CD1c-positive myeloid dendritic cell (primary cell): ENCODE results near the gene CNNM3.
A peak's percentile ranks its signal among the peaks of the same experiment; 100 is the strongest.

Experiments used
- DNase-seq: peaks from one replicate; pipeline ENCODE4 v3.0.0-alpha.2; 2016; ENCODE audit errors: extremely low spot score

The CNNM3 gene

DNA sequence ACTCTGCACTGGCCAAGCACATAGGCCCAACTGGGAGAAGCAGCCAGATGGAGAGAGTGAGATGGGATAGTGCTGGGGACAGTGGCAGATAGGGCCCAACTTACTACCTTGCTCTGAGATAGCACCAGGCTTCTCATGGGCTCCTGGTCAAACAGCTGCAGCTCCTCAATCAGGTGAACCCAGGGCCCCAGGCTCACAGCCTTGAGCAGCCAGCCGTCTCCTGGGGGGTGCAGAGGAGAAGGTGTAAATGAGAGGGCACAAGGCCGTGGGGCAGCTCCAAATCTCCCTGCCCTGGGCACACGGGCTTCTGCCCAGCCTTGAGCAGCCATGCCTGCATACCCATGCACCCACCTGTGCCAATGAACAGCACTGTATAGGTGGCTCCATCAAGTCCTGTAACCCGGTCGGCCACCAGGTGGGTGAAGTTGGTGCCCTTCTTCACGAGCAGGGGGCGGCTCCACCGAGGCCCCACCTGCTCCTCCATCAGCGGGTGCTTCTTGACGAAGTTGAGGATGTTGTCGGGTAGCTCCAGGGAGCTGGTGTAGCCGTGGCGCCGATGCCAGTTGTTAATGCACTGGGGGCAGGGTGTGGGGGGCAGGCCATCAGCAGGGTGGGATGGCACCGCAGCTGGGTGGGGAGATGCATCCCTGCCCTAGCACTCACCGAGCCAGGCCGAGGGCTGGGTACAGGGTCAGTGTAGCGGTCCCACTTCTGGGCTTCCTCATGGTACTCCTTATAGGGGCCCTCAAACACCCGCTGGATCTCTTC lies 47.7 kb downstream of the CNNM3 start:
- no peak for DNase-seq

DNA sequence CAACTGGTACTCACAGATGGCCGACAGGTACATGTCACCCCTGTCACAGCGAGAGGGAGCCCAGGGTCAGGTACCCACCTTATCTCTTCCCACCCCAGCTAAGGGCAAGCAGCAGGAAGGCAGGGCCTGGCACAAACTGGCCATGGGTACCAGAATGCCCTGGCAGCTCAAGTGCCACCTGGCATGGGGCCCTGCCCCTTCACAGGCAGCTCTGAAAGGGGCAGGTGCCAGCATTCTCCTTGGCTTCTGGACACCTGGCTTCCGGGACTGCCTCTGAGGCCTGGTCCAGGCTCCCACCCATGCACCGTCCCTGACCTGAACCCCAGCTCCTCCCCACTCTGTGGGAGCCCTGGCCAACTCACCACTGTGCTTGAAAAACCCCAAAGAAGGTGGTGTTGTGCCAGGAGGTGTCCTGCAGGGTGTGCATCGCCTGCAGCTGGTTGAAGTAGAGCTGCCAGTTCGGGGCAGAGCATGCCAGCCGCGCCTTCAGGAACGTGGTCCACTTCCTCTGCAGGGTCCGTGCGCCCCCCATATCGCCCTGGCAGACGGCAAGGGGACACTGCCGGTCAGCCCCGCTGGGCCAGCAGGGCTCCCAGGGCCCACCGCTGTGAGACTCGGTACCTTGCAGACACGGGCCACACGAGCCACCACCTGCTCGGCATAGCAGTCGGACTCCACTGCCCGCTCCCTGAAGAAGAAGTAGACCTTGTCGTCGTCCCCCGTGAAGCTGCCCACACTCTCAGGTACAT lies 48.4 kb downstream of the CNNM3 start:
- DNase-seq, result no peak

DNA sequence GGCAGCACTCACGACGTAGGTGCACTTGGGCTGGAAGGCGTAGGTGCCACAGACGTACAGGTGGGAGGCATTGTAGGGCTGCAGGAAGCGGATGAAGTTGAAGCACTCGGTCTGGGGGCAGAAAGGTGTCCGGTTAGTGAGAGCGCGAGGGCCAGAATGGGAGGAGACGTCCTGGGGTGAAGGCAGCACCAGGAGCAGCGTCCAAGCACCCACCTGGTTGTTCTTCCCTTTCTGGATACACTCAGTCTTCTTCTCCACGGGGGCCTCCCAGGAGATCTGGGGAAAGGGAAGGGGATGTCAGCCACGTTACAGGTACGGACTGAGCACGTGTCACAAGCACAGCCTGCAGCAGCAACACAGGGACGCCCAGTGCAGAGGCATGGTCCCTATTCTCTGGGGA lies 49.6 kb downstream of the CNNM3 start:
- DNase-seq, result no peak

DNA sequence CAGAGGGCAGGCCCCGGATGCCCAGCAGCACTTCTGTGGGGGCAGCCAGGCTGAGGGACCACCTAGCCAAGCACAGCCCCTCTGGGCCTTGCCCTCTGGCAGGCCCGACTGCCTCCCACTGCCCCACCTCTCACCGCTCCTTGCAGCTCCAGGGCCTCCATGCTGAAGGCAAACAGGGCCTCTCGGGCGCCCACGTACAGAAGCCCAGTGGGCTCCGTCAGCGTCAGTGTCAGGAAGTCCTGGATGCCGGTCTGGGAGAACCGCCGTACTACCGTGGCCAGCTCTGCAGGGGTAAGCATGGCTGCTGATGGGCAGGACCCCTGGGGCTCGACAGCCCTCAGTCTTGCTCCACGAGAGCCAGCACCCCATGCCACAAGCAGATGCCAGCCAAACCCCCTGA lies 50.1 kb downstream of the CNNM3 start:
- no peak for DNase-seq

DNA sequence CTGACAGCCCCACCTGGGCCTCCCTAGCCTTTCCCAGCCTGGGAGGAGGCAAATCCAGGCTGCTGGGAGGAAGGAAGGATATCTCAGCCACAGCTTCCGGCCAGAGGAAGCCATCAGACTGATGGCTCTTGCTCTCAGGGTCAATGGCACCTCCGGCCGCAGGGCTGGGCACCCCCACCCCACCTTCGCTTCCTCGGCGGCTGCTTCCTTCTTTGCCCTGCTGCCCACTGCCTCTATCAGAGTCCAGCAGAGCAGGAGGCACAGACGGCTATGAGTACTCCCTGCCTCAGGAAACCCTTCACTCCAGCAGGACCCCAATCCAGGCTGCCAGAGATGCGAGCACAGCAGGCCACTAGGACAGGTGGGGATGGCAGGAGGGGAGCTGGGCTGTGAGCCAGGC lies 50.5 kb downstream of the CNNM3 start:
- DNase-seq, result no peak

DNA sequence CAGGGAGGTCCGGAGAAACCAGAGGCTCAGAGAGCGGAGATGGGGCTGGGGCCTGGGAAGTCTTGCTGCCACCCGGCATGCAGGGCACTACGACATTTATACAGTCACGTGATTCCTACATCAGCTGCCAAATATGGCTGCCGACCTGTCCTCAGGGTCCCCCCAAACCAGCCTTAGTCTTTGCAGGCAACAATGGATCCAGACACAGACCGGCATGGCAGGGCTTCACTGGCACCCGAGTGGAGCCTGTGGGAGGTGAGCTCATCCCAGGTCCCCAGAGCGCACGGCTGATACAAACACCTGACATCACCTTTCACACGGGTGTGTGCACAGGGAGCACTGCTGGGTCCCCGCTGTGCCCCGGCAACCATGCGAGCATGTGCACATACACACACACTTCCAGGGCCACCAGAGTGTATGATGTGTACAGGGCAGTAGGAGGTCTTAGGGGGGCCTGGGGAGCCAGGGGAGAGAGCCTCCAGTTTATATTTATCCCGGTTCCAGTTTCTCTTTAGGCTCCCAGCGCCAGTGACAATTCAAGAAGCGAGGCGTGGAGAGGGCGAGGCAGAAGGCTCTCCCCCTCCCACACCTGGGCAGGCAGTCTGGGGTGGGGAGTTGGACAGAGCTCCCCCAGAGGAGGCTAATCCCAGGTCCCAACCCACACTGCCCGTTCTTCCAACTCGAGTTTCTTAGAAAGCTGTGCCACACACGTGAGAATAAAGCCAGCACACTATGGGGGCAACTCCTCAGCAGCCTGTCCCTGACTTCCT lies 51.1 kb downstream of the CNNM3 start:
- no peak for DNase-seq

DNA sequence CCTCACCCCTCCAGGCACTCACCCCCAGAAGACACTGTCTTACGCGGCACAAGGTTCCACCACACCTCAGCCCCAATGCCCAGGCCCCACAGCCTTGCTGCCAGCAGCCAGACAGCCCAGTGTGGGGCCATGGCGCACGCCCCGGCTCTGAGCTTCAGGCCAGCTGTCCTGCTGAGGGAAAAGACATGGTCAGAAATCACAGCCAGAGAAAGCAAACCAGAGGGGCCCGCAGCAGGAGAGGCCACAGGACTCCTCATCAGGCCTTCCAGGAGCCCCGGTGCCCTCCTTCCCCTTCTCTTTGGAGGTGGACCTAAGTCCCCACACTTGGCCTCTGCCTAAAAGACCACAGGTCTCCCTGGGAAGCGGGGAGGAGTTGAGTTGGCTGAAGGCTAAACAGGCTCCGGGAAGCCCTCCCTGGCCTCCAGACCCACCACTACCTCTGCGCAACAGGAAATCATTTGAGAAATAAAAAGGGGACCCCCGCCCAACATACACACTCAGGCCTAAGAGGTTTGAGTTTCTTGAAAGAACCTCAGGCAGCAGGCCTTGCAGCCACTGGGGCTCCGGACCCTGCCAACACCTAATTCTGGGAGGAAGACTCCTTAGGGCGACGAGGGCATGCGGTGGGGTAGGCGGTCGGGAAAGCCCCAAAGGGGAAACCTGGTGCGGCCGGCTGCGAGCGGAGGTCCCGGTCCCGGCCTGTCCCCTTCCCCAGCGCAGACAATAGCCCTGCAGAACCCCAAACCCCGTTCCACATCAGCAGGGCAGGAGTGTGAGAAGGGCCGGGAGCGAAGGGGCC lies 51.9 kb downstream of the CNNM3 start:
- no peak for DNase-seq

DNA sequence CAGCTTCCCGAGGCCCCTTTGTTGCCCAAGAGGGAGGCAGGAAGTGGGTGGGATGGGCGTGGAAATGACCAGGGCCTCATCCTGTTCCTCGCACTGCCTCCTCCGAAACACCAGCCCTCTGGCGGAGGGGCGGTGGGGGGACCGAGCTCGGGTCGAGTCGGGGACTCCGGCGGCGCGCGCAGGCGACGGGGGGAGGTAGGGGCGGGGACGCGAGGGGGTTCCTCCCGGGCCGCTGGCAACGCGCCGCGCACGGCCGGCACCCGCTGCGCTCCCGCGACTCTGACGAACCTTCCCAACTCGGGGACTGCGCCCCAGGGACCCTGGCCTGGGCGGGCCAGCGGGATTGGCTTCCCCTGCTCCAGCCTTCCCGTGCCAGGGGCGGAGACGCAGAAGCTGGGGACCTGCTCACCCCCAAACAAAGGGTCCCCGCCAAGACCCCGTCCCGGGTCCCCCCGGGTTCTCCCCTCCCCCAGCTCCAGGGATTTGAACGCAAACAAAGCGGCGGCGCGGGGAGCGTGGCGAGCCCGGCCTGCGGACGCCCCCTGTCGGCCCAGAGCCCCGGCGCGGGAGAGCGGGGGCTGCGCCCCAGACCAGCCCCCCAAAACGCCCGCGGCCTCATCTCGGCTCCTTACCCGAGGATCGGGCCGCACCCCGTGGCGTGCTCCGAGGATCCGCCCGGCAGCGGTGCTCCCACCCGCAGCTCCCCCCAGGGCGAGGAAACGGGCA lies 52.6 kb downstream of the CNNM3 start:
- peak; percentile 59 for DNase-seq

DNA sequence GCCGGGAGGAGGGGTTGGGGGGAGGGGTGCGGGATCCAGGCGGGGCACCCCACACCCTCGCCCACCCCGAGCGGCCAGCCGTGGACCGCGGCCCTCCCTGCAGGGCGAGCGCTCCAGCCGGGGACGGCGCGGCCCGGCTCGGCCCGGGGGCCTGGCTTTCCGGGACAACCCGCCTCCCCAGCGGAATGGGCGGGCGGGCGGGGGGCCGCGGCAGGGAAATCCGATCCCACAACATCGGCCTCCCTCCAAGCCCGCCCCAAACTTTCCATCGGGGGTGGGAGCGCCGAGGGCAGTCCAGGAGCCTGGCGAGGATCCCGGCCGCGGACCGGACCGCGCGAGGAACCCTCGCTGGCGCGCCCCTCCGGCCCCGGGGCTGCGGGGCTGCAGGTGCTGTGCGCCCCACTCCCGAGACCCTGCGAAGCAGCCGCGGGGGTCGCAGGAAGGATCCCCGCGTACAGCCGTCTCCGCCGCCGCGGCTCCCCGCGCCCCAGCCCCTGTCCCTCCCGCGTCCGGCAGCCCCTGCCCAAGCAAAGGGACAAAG lies 53.3 kb downstream of the CNNM3 start:
- no peak for DNase-seq

DNA sequence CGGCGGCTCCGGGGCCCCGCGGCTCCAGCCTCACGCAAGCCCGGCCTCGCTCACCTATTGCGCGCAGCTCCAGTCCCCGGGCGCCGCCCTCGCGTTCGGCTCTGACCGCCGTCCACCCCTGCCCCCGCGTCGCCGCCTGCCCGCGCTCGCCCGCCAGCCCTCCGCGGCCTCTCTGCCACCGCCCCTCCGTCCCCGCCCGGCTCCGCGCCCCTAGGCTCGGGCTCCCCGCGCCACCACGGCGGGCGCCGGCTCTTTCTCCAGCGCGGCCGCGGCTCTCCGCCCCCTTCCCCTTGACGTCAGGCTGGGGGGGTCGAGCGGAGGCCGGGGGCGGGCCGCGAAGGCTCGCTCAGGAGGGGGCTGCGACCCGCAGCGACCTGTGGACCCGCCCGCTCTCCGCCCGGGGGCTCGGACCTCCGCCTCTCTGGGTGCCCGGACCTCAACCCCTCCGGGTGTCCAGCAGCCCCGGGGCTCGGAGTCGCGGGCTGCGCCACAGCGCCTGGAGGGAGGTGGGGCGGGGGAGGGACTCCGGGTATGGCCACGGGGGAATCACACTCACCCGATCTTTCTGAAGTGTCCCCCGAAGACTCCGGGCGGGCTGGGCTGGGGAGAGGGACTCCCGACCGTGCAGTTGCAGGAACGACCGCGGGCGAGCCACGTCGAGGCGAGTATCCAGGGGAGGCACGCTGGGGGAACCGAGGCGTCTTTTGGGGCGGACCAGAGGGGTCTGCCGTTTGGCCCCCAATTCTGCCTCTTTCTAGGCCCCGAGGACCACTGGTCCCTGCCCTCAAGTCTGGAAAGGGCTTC lies 54.0 kb downstream of the CNNM3 start, which contains the start of gene SEMA4C:
Gene SEMA4C, minus strand, starts transcription at position 259 of the 804 bp plus-strand sequence. CDS start 2,194 bp downstream, outside the sequence.
- peak; percentile 29 for DNase-seq

DNA sequence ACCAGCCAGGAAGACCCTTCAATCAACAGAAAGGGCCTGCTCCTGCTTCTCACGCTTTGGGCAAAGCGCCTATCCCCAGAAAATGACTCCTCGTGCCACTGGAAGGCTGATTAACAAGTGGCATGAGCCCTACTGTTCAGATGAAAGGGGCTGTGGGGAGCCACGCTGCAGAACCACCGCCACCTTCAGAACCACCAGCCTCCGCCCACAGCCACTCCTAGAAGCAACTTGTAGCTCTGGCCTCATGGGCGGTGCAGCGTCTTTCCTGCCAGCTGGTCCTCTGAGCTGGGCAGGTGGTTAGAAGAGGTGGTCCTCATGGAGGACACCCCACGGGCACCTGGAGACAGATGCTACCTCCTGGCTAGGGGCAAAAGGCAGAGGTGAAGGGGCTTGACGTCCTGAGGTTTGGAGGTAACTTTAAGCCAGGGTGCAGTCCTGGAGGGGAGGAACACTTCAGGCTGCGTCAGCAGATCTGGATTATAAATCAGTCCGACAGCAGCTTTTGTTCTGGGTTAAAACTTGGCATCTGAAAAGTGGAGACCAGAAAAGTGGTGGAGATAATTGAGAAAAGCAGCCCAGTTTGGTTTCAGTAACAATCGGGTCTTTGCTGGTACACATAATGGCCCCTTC lies 54.7 kb downstream of the CNNM3 start:
- DNase-seq, result peak; percentile 34

DNA sequence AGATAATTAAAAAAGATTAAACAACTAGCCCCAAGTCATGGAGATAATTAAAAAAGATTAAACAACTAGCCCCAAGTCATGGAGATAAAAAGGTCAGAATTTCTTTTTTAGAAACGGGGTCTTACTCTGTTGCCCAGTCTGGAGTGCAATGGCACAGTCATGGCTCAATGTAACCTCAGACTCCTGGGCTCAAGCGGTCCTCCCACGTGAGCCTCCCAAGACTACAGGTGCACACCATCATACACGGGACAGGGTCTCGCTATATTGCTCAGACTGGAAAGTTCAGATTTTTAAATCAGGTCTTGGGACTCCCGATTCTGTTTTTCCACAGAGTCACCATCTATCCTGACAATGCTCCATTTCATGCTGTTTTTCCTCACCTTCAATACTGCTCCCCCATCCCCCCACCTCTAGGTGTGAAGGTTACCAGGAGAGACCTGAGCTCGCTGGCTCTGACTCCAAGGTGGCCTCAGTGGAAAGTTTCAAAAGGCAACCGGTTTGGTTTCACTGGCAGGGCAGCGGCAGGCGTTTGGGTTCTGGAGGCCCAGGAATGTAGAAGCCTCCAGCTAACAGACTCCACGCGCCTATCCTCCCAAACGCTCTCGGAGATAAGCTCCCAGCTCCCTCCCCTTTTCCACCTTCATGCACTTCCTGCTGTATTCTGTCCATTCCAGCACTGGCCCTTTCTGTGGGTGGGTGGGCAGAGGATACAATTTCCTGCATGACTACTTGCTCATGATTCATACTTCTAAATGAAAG lies 56.7 kb downstream of the CNNM3 start:
- no peak for DNase-seq

DNA sequence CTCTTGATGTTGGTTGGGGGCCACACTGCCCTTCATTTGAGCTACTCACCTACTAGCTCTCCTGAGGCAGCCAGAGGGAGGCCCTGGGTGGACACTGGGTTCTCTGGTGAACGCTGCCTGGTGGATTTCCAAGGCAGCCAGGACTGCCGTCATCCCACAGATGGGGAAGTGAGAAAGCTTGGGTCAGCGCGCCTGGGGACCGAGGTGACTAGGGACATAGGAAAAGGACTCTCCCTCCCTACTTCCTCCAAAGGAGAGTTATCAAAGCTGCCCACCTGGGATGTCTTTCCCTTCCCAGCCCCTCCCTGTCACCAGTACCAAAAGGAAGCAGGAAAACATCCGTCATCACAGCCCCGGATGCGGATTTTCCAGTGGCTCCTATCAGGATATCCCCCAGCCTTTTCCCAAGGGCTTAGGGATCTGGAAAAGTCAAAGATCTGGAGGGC lies 57.6 kb downstream of the CNNM3 start:
- peak; percentile 87 for DNase-seq

DNA sequence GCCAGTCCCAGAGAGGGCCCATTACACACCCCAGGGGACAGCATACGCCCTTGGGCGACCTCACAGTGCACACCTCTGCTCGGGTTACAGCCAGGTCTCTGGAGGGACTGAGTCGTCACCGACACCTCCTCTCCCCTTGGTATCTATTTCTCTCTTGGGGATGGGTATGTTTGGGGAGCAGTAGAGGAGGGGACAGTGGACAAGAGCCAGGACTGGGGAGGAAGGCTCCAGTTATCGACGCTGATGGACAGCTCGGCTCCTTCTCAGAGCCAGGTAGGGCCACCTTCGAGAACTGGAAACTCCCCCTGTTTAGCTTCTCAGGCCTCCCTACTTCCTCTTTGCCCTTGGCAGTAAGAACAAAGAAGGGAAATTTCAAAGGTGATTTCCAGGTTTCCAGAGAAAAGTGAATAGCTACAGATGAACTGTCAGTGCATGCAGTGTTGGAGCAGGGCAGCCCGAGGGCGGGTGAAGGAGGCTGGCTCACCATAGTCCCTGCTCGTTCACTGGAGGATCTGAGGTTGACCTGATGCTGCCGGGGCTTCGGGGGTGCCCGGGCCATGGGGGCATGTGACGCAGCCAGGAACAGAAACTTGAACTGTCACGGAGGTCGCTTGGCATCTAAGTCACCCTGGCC lies 58.2 kb downstream of the CNNM3 start:
- peak; percentile 70 for DNase-seq

DNA sequence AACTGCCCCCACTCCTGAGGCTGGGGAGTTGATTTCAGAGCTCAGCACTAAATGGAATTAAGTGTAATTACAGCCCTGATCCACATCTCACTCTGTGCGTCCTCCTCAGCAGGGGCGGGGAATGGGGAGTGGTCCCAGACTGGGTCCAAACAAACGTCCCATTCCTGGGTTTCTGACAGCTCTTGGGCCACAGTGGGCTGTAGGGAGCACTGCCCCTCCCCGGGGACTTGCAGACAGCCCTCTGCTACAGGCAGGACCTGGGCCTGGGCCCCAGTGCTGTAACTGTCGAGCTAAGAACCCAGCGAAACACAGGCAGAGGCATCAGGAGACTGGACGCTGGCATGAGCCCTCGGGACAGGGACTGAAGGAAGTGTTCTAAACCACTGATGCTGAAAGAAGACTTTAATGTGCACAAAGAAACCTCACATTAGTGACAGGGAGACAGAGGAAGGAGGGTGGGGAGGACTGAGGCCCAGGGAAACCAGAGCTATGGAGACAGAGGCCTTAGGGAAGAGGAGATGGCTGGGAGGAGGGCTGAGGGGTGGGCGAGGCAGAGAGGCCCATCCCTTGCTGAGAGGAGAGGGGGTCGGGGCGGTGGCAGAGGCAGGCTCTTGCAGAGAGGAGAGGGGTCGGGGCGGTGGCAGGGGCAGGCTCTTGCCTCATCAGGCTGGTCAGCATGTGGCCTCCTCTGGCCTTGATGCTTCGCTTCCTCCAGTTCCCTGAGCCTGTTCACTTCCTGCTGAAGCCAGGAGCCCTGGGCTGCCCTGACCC lies 59.6 kb downstream of the CNNM3 start:
- no peak for DNase-seq

DNA sequence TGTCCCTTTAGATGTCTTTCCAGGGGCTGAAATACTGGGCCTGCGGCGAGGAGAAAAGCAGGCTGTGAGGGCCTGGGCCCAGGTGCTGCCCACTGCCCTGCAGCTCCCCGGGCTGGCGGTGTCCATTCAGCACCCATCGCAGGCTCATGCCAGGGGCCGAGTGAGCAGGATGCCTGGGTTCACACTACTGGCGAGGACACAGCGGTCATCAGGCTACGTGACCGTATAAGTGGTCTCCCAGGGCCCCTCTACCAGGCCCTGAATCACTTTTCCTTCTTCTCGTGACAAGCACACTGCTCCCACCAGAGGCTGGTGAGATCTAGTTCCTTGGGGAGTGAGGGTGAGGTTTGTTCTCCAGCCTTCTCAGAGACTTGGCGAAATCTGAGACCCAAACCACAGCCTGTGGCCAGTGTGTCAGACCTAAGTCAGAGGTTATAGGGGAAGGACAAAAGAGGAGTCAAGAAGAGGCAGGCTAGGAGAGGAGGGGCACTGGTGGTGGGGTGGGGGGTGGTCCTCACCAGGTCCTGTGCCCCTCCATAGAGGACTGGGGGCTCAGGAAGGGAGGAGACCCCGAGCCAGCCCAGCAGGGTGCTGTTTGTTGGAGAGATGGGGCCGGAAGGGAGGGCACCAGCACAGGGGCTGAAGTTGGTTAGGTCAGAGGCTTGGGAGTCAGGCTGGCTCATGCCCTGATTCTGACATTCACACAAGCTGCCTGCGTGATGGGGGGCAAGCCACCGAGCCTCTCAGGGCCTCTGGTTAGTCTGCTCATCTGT lies 60.4 kb downstream of the CNNM3 start:
- DNase-seq, result no peak
